Smooth muscle cell (in vitro differentiated cells): Measurements from ENCODE around the gene RTN4RL2. TPM values are rescaled to one million over a fixed set of nuclear protein-coding genes. Genes with fewer than 3 reads are reported as not detected.

Source experiments
- DNase-seq: peaks from one replicate; lab custom pipeline; 2025; ENCODE audit not compliant: unreplicated experiment; lab: John Stamatoyannopoulos, UW
- H2AFZ ChIP-seq: fragments of 200-600 bp; sonication (generic); 2 replicates; pipeline ENCODE4 v1.6.0; 2016; ENCODE audit warnings: antibody characterized with exemption, low read depth, mild to moderate bottlenecking
- H3F3A ChIP-seq: fragments of 200-600 bp; sonication (generic); 2 replicates; pipeline ENCODE4 v1.6.0; 2017; ENCODE audit warnings: antibody characterized with exemption, low read depth
- H3K27ac ChIP-seq: fragments of 200-600 bp; sonication (generic); 2 replicates; pipeline ENCODE4 v1.5.1; 2016; ENCODE audit warnings: low read depth, mild to moderate bottlenecking
- H3K27me3 ChIP-seq: fragments of 200-600 bp; sonication (generic); 2 replicates; pipeline ENCODE4 v1.6.1; 2016; ENCODE audit warnings: low read depth, mild to moderate bottlenecking
- H3K36me3 ChIP-seq: fragments of 200-600 bp; sonication (generic); 2 replicates; pipeline ENCODE4 v1.5.1; 2016; ENCODE audit warnings: low read depth
- H3K4me1 ChIP-seq: fragments of 200-600 bp; sonication (generic); 2 replicates; pipeline ENCODE4 v1.5.1; 2016; ENCODE audit warnings: low read depth
- H3K4me2 ChIP-seq: fragments of 200-600 bp; sonication (generic); 2 replicates; pipeline ENCODE4 v1.6.0; 2016; ENCODE audit warnings: mild to moderate bottlenecking
- H3K4me3 ChIP-seq: fragments of 200-600 bp; sonication (generic); 2 replicates; pipeline ENCODE4 v1.5.1; 2016; ENCODE audit warnings: mild to moderate bottlenecking
- H3K79me2 ChIP-seq: fragments of 200-600 bp; sonication (generic); 2 replicates; pipeline ENCODE4 v1.6.0; 2016; ENCODE audit warnings: low read depth, mild to moderate bottlenecking
- H3K9ac ChIP-seq: fragments of 200-600 bp; sonication (generic); 2 replicates; pipeline ENCODE4 v1.6.0; 2016; ENCODE audit warnings: low read depth
- H3K9me3 ChIP-seq: fragments of 200-600 bp; sonication (generic); replicated peaks from 2 replicates; pipeline ENCODE4 v1.5.1; 2016; ENCODE audit warnings: low read depth
- H4K20me1 ChIP-seq: fragments of 200-600 bp; sonication (generic); 2 replicates; pipeline ENCODE4 v1.6.0; 2016; ENCODE audit warnings: low read depth
- CTCF ChIP-seq: fragments of 200-600 bp; sonication (generic); IDR thresholded peaks from 2 replicates; pipeline ENCODE4 v1.5.1; 2017; ENCODE audit warnings: borderline replicate concordance, mild to moderate bottlenecking, antibody characterized with exemption; ENCODE audit not compliant: insufficient read depth, poor library complexity, severe bottlenecking
- WGBS: methylation state at CpG from one replicate; pipeline ENCODE4 v1.1.7; 2016; ENCODE audit warnings: low lambda C conversion rate; 5-methylcytosine and 5-hydroxymethylcytosine counted together
- polyA plus RNA-seq: library from polyadenylated mRNA; unstranded; fragments of >200 nt; fragmentation: Nextera tagmentation; extraction: Ambion mirVana; gene quantifications from 2 replicates; pipeline ENCODE4 v1.2.1, GENCODE V29; 2016
- total RNA-seq: library from RNA; depleted of rRNA; stranded (reverse); fragments of >200 nt; gene quantifications from 2 replicates; pipeline ENCODE4 v1.2.3, GENCODE V29; 2014

RTN4RL2 gene
- total and polyA plus RNA-seq, 2 experiments from 2014 or later, result 0.34 TPM; not detected in 1

DNA sequence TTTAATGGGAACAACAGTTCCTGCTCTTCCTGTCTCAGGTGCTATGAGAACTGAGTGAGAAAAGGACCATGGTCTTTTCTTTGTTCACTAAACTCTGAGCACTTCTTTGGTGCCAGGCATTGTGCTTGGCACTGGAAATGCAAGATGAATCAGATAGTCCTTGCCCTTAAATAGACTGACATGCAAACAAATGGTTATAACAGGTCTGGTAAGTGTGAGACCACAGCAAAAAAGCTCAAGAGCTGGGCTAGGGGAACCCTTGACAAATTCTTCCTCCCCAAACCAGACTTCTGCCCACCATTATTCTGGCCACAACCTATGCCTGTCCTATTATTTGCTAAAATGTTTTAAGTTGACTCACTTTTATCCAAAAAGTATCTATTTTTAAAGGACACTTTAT lies 38.5 kb upstream of the RTN4RL2 start:
- no peak overlapping the region for H3K27ac ChIP-seq
- H3K36me3 ChIP-seq, result no peaks in the 10 kb centered on the region
- H3K4me3 ChIP-seq, result no peak overlapping the region
- DNase-seq, result no peak
- no peaks in the 10 kb centered on the region for H3K79me2 ChIP-seq
- no peaks in the 10 kb centered on the region for H3F3A ChIP-seq
- no peak for TF ChIP-seq CTCF
- no peak overlapping the region for H3K9ac ChIP-seq
- H4K20me1 ChIP-seq, result no peaks in the 10 kb centered on the region
- H3K4me1 ChIP-seq, result peaks cover 12% of the 10 kb centered on the region
- no peak overlapping the region for H3K4me2 ChIP-seq
- no peaks in the 10 kb centered on the region for H3K27me3 ChIP-seq
- H2AFZ ChIP-seq, result no peak overlapping the region
- H3K9me3 ChIP-seq, result no peaks in the 10 kb centered on the region

DNA sequence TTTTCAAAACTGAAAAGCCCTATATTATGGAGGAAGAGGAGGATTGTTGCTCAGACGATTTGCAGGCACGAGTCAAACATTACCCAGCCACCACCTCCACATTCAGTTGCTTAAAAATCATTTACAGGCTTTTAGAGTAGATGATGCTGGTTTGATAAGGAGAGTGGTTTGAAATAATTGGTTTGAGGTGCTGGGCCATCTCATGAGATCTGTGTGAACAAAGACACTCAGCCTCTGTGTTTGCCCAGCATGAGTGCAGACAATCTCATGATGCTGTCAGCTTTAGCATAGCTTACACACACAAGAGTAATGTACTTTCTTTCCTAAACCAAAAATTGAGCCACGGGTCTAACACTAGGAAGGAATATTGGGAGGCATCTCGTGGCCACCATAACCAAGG lies 37.7 kb upstream of the RTN4RL2 start:
- Histone ChIP-seq H3F3A (no peaks in the 10 kb centered on the region), H3K9me3 (no peaks in the 10 kb centered on the region), H3K36me3 (no peaks in the 10 kb centered on the region), H3K79me2 (no peaks in the 10 kb centered on the region), H3K9ac (no peak overlapping the region), H3K27ac (no peak overlapping the region), H3K4me2 (no peak overlapping the region), H3K4me1 (peaks cover 12% of the 10 kb centered on the region), H2AFZ (no peak overlapping the region), H4K20me1 (no peaks in the 10 kb centered on the region), H3K27me3 (no peaks in the 10 kb centered on the region), H3K4me3 (no peak overlapping the region)
- DNase-seq, result no peak
- 78% methylated on average over 4 of the region's 4 CpGs for WGBS
- TF ChIP-seq CTCF, result no peak

DNA sequence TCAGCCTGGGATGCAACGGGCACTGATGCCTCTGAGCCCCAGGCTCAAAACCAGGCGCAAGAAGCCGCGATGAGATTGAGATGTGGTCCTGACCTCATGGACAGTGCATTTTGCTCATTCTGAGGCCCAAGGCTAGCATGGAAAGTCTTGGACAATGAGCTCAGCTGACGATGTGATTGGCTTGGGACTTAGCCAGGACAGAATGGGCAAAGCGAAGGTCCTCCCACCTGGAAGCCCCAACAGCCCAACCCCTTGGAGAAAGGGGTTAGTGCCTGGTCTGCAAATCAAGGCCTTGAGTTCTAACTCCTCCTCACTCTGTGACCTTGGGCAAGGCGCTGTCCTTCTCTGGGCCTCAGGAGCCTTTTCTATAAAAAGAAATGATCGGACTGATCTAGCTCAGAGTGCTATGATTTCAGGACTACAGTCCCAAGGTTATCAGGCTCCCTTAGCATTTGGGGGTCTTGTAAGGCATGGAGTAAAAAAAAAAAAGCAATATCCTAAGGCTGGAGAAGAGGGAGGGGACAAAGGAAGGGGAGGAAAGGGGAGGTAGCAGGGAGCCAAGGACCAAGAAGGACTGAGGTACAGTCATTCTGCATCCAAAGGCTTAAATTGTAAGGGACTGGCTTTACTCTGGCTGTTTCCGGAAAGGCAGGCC lies 36.1 kb upstream of the RTN4RL2 start:
- no peak overlapping the region for H2AFZ ChIP-seq
- H3K27ac ChIP-seq, result no peak overlapping the region
- no peaks in the 10 kb centered on the region for H3K9me3 ChIP-seq
- H3K79me2 ChIP-seq, result no peaks in the 10 kb centered on the region
- H3K9ac ChIP-seq, result no peak overlapping the region
- H3K36me3 ChIP-seq, result no peaks in the 10 kb centered on the region
- no peak for DNase-seq
- peaks cover 12% of the 10 kb centered on the region for H3K4me1 ChIP-seq
- H4K20me1 ChIP-seq, result no peaks in the 10 kb centered on the region
- 91% methylated on average over 9 of the region's 9 CpGs for WGBS
- no peaks in the 10 kb centered on the region for H3F3A ChIP-seq
- H3K27me3 ChIP-seq, result peaks cover 3% of the 10 kb centered on the region
- no peak overlapping the region for H3K4me3 ChIP-seq
- H3K4me2 ChIP-seq, result no peak overlapping the region
- no peak for TF ChIP-seq CTCF
